H1 (cell line): ENCODE results near the gene CD300E. TPM values are rescaled to one million over a fixed set of nuclear protein-coding genes. Genes with fewer than 3 reads are reported as not detected.

ENCODE experiments used
- CTCF ChIA-PET: fragments of 300-600 bp; sonication (Branson Sonifier 250); formaldehyde crosslinking; loops from one replicate; lab custom pipeline; 2021; ENCODE audit not compliant: partially characterized antibody; lab: Charles Lee
- POLR2A ChIA-PET: fragments of 300-600 bp; sonication (Branson Sonifier 250); formaldehyde crosslinking; loops from one replicate; lab custom pipeline; 2021; ENCODE audit warnings: inconsistent platforms; ENCODE audit not compliant: partially characterized antibody; lab: Charles Lee
- DNase-seq, 2 experiments: peaks; one replicate each; pipeline versions ENCODE4 v3.0.0 to v3.0.0-alpha.2; 2010 to 2022; ENCODE audit warnings: low spot score in 2 of 2, low read depth in 1 of 2, mixed read lengths in 1 of 2
- FAIRE-seq: peaks from 2 replicates; lab custom pipeline; 2011; peaks lifted over from hg19 to GRCh38; lab: Jason Lieb, UNC
- H2AFZ ChIP-seq: 2 replicates; pipeline ENCODE4 v1.8.1; 2012; ENCODE audit warnings: low read length, inconsistent platforms
- H2AK5ac ChIP-seq: 2 replicates; pipeline ENCODE4 v1.6.1; 2013; ENCODE audit warnings: low read depth, low read length
- H2BK120ac ChIP-seq: replicated peaks from 2 replicates; pipeline ENCODE3; 2013; ENCODE audit warnings: low read depth, low read length, inconsistent platforms
- H2BK12ac ChIP-seq: 2 replicates; pipeline ENCODE4 v1.6.1; 2013; ENCODE audit warnings: low read depth, low read length
- H2BK15ac ChIP-seq: 2 replicates; pipeline ENCODE4 v1.6.1; 2013; ENCODE audit warnings: low read length
- H2BK20ac ChIP-seq: 2 replicates; pipeline ENCODE4 v1.6.1; 2013; ENCODE audit warnings: low read length
- H2BK5ac ChIP-seq: 2 replicates; pipeline ENCODE4 v1.6.1; 2013; ENCODE audit warnings: low read depth, low read length
- H3K14ac ChIP-seq: 2 replicates; pipeline ENCODE4 v1.6.1; 2013; ENCODE audit warnings: inconsistent platforms; ENCODE audit not compliant: insufficient read length
- H3K18ac ChIP-seq: 2 replicates; pipeline ENCODE4 v1.6.1; 2013; ENCODE audit warnings: low read length; ENCODE audit errors: extremely low read depth
- H3K23ac ChIP-seq: 2 replicates; pipeline ENCODE4 v1.6.1; 2013; ENCODE audit warnings: inconsistent platforms; ENCODE audit not compliant: insufficient read length
- H3K23me2 ChIP-seq: 2 replicates; pipeline ENCODE4 v1.6.1; 2013; ENCODE audit warnings: low read depth, low read length
- H3K27ac ChIP-seq: 2 replicates; pipeline ENCODE4 v1.6.1; 2011; ENCODE audit warnings: low read depth, low read length, inconsistent platforms
- H3K27me3 ChIP-seq, 4 experiments: replicated peaks in 1 of 4; 1 replicate in 1 of 4; 2 replicates in 3 of 4; pipeline versions ENCODE4 v1.6.1 to v1.8.1; 2011 to 2013; ENCODE audit warnings: low read length in 3 of 4, mild to moderate bottlenecking in 3 of 4, inconsistent platforms in 2 of 4, mixed read lengths in 2 of 4, moderate library complexity in 1 of 4; ENCODE audit not compliant: control insufficient read depth in 3 of 4, insufficient read depth in 3 of 4; ENCODE audit errors: extremely low read depth in 1 of 4
- H3K36me3 ChIP-seq, 4 experiments: 2 replicates each; pipeline versions ENCODE4 v1.6.1 to v1.8.1; 2011 to 2013; ENCODE audit warnings: mild to moderate bottlenecking in 4 of 4, low read length in 3 of 4, moderate library complexity in 2 of 4, control low read depth in 1 of 4, inconsistent platforms in 1 of 4; ENCODE audit not compliant: insufficient read depth in 4 of 4, control insufficient read depth in 2 of 4
- H3K4ac ChIP-seq: replicated peaks from 2 replicates; pipeline ENCODE3; 2013; ENCODE audit warnings: low read length, low read depth, mixed read lengths, inconsistent platforms; ENCODE audit not compliant: insufficient read length
- H3K4me1 ChIP-seq, 4 experiments: replicated peaks in 1 of 4; 1 replicate in 1 of 4; 2 replicates in 3 of 4; pipeline versions ENCODE4 v1.6.1 to v1.8.1; 2011 to 2013; ENCODE audit warnings: low read length in 3 of 4, inconsistent platforms in 2 of 4, mixed read lengths in 1 of 4; ENCODE audit not compliant: insufficient read depth in 4 of 4, control insufficient read depth in 3 of 4
- H3K4me2 ChIP-seq, 2 experiments: 2 replicates each; pipeline versions ENCODE4 v1.6.1 to v1.8.1; 2011 to 2013; ENCODE audit warnings: low read depth in 2 of 2, low read length in 2 of 2, control low read depth in 1 of 2, inconsistent platforms in 1 of 2, mild to moderate bottlenecking in 1 of 2; ENCODE audit not compliant: insufficient read depth in 1 of 2
- H3K4me3 ChIP-seq, 4 experiments: fragments of 200-600, 300-600 bp in 1 of 4; sonication (generic), shearing (Covaris generic), sonication (Bioruptor Twin) in 1 of 4; 2 replicates each; pipeline versions ENCODE4 v1.5.1 to v1.8.1; 2011 to 2016; ENCODE audit warnings: low read length in 4 of 4, low read depth in 3 of 4, control low read depth in 2 of 4, inconsistent platforms in 2 of 4, mild to moderate bottlenecking in 2 of 4, mixed read lengths in 1 of 4, moderate library complexity in 1 of 4; ENCODE audit not compliant: insufficient read depth in 2 of 4; ENCODE audit errors: extremely low read depth in 1 of 4
- H3K56ac ChIP-seq: replicated peaks from 2 replicates; pipeline ENCODE3; 2013; ENCODE audit warnings: low read depth, mild to moderate bottlenecking, mixed read lengths, low read length, inconsistent platforms; ENCODE audit not compliant: insufficient read length
- H3K79me1 ChIP-seq: 2 replicates; pipeline ENCODE4 v1.6.1; 2013; ENCODE audit warnings: low read depth, low read length, control low read depth
- H3K79me2 ChIP-seq, 2 experiments: 2 replicates each; pipeline versions ENCODE4 v1.6.1 to v1.8.1; 2012 to 2013; ENCODE audit warnings: low read length in 2 of 2, mild to moderate bottlenecking in 2 of 2, inconsistent platforms in 1 of 2; ENCODE audit not compliant: insufficient read depth in 2 of 2, control insufficient read depth in 1 of 2
- H3K9ac ChIP-seq, 4 experiments: replicated peaks in 1 of 4; 1 replicate in 1 of 4; 2 replicates in 3 of 4; pipeline versions ENCODE4 v1.6.1 to v1.8.1; 2011 to 2013; ENCODE audit warnings: low read depth in 3 of 4, low read length in 3 of 4, control low read depth in 2 of 4, mild to moderate bottlenecking in 2 of 4, moderate library complexity in 2 of 4, inconsistent platforms in 1 of 4; ENCODE audit errors: extremely low read depth in 1 of 4
- H3K9me3 ChIP-seq, 2 experiments: 2 replicates each; pipeline versions ENCODE4 v1.6.1 to v1.8.1; 2012 to 2013; ENCODE audit warnings: mild to moderate bottlenecking in 2 of 2, moderate library complexity in 2 of 2, control low read depth in 1 of 2, inconsistent platforms in 1 of 2, low read depth in 1 of 2, low read length in 1 of 2, mixed read lengths in 1 of 2; ENCODE audit not compliant: insufficient read depth in 2 of 2
- H4K20me1 ChIP-seq, 2 experiments: replicated peaks in 1 of 2; 2 replicates each; pipeline versions ENCODE3 to v1.8.1; 2011 to 2013; ENCODE audit warnings: inconsistent platforms in 2 of 2, low read length in 2 of 2, mild to moderate bottlenecking in 1 of 2; ENCODE audit not compliant: insufficient read depth in 2 of 2, control insufficient read depth in 1 of 2
- H4K5ac ChIP-seq: 2 replicates; pipeline ENCODE4 v1.6.1; 2013; ENCODE audit warnings: low read length, low read depth, mixed read lengths, inconsistent platforms; ENCODE audit not compliant: insufficient read length
- H4K8ac ChIP-seq: 2 replicates; pipeline ENCODE4 v1.8.0; 2013; ENCODE audit warnings: mild to moderate bottlenecking, moderate library complexity, low read length, inconsistent platforms; ENCODE audit not compliant: insufficient read depth; ENCODE audit errors: extremely low read depth
- H4K91ac ChIP-seq: replicated peaks from 2 replicates; pipeline ENCODE3; 2013; ENCODE audit warnings: low read length, mixed read lengths, inconsistent platforms; ENCODE audit not compliant: insufficient read length
- BCL11A ChIP-seq, 2 experiments: IDR thresholded peaks; one replicate each; pipeline ENCODE4 v1.6.1; 2011; ENCODE audit warnings: low read depth in 2 of 2, low read length in 2 of 2, mild to moderate bottlenecking in 2 of 2
- BRCA1 ChIP-seq: IDR thresholded peaks from 2 replicates; pipeline ENCODE4 v1.6.1; 2012; ENCODE audit warnings: low read depth, low read length, improper control_type of control experiment
- CHD1 ChIP-seq: IDR thresholded peaks from 2 replicates; pipeline ENCODE4 v1.6.1; 2012; ENCODE audit warnings: low read depth, low read length, improper control_type of control experiment
- CREB1 ChIP-seq: IDR thresholded peaks from 2 replicates; pipeline ENCODE4 v1.6.1; 2012; ENCODE audit warnings: inconsistent platforms
- GABPA ChIP-seq: IDR thresholded peaks from 2 replicates; pipeline ENCODE4 v1.6.1; 2011; ENCODE audit warnings: mild to moderate bottlenecking, low read length, moderate library complexity, borderline replicate concordance; ENCODE audit not compliant: insufficient read depth
- JUN ChIP-seq: IDR thresholded peaks from 2 replicates; pipeline ENCODE4 v1.6.1; 2011; ENCODE audit warnings: low read depth, mild to moderate bottlenecking, improper control_type of control experiment, low read length
- PHF8 ChIP-seq: fragments of 200-600 bp; sonication (generic); conservative IDR thresholded peaks from 2 replicates; pipeline ENCODE4 v1.7.1; 2012; ENCODE audit warnings: low read depth, mild to moderate bottlenecking, inconsistent platforms, low read length, moderate library complexity
- RFX5 ChIP-seq: IDR thresholded peaks from 2 replicates; pipeline ENCODE4 v1.6.1; 2011; ENCODE audit warnings: low read depth, low read length, improper control_type of control experiment, borderline replicate concordance
- SAP30 ChIP-seq: fragments of 300-600 bp; sonication (generic); IDR thresholded peaks from 2 replicates; pipeline ENCODE4 v1.7.1; 2012; ENCODE audit warnings: low read length, moderate library complexity, mild to moderate bottlenecking, inconsistent platforms; ENCODE audit not compliant: insufficient read depth, insufficient replicate concordance
- TEAD4 ChIP-seq: IDR thresholded peaks from 2 replicates; pipeline ENCODE4 v1.6.1; 2012; ENCODE audit warnings: low read depth, low read length, inconsistent platforms, mixed read lengths
- WGBS, 2 experiments: shearing (Covaris generic) in 1 of 2; methylation state at CpG; one replicate each; pipeline versions ENCODE4 v1.1.6 to v1.1.7; 2013 to 2015; ENCODE audit warnings: low lambda C conversion rate in 2 of 2, mixed read lengths in 2 of 2, inconsistent platforms in 1 of 2, low coverage in 1 of 2, missing lambda C conversion rate in 1 of 2; ENCODE audit not compliant: insufficient replicate concordance in 2 of 2, insufficient coverage in 1 of 2, insufficient read length in 1 of 2; ENCODE audit errors: extremely low coverage in 1 of 2, missing lambda C conversion rate in 1 of 2; 5-methylcytosine and 5-hydroxymethylcytosine counted together
- polyA plus RNA-seq, 7 experiments: library from polyadenylated mRNA; depleted of rRNA in 3 of 7; stranded (reverse) in 5 of 7; unstranded in 2 of 7; fragments of >200 nt in 5 of 7; fragments of 200-250 nt in 2 of 7; gene quantifications; 1 replicate in 5 of 7; 2 replicates in 1 of 7; 4 replicates in 1 of 7; pipeline versions ENCODE4 v1.2.1 to v1.2.3, GENCODE V29; 2011 to 2013; ENCODE audit warnings: missing spikeins in 2 of 7, mixed read lengths in 2 of 7
- total RNA-seq: library from RNA; stranded (reverse); fragmentation: NEBNext Ultra II Directional; extraction: Animal tissue kit (Norgen Biotek cat#: 25700); gene quantifications from 2 replicates; pipeline ENCODE4 v1.2.1, GENCODE V29; 2021
- TF ChIP-seq, protein P1 (sequence below): IDR thresholded peaks from 2 replicates; pipeline ENCODE4 v1.6.1; 2012; ENCODE audit warnings: inconsistent platforms
- TF ChIP-seq, protein P2 (sequence below): IDR thresholded peaks from 2 replicates; pipeline ENCODE4 v1.6.1; 2011; ENCODE audit warnings: low read depth, mild to moderate bottlenecking, low read length; ENCODE audit not compliant: insufficient read depth

CD300E gene
- total and polyA plus RNA-seq, 2 of the 8 experiments (the other 6 are each of a cell fraction or from before 2014, with no cell fraction given), result not detected

DNA sequence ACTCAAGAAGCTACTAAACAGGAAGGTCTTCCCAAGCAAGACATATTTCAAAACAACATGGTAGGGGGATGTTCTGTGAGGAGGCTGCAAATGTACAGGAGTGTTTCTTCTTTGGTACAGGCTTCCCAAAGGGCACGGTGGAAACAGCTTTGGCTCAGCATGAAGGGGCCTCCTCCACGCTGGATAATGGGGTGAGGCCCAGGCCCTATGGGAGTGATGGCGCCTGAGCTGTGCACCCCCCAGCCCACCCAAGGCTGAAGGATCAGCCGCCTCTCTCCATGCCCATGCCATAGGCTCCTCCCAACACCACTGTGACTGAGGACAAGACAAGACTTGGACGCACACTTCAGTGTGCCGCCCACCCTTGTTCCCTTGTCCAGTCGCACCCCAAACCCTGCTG is 6.8 kb downstream of the CD300E start:
- H3K36me3 ChIP-seq, result no peaks in the 10 kb centered on the region
- no peak for FAIRE-seq

More for the DNA sequence above, 6.8 kb downstream of the CD300E start:
- Histone ChIP-seq H3K4me3 (no peak overlapping the region), H3K23ac (no peak overlapping the region), H2AFZ (no peak overlapping the region), H2BK120ac (no peak overlapping the region), H3K27me3 (peaks cover 0 to 7% (median 3%) of the 10 kb centered on the region in 4 experiments; a peak in 3 of 7 replicates), H3K18ac (no peak overlapping the region), H4K5ac (no peak overlapping the region), H3K9ac (no peak overlapping the region), H3K79me2 (no peaks in the 10 kb centered on the region), H2BK5ac (no peak overlapping the region), H2BK20ac (no peak overlapping the region), H3K9me3 (no peaks in the 10 kb centered on the region; a peak in 1 of 4 replicates), H3K56ac (no peak overlapping the region), H3K79me1 (no peaks in the 10 kb centered on the region), H4K91ac (no peak overlapping the region), H3K4me1 (no peaks in the 10 kb centered on the region), H3K23me2 (no peaks in the 10 kb centered on the region), H3K27ac (no peak overlapping the region), H3K4me2 (no peak overlapping the region), H4K20me1 (no peaks in the 10 kb centered on the region), H3K14ac (no peak overlapping the region), H2BK12ac (no peak overlapping the region), H3K4ac (no peak overlapping the region), H4K8ac (no peak overlapping the region), H2BK15ac (no peak overlapping the region), H2AK5ac (no peak overlapping the region)
- TF ChIP-seq SAP30 (no peak), CREB1 (no peak), RFX5 (no peak), BCL11A (IDR thresholded peaks at IDR 0.05; ENCODE audit: low read depth in 2 of 2, low read length in 2 of 2) (no peak), BRCA1 (no peak), PHF8 (no peak), GABPA (no peak), JUN (no peak), CHD1 (no peak), TEAD4 (no peak)
- TF ChIP-seq, protein P1, sequence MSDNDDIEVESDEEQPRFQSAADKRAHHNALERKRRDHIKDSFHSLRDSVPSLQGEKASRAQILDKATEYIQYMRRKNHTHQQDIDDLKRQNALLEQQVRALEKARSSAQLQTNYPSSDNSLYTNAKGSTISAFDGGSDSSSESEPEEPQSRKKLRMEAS, result no peak
- TF ChIP-seq, protein P2, sequence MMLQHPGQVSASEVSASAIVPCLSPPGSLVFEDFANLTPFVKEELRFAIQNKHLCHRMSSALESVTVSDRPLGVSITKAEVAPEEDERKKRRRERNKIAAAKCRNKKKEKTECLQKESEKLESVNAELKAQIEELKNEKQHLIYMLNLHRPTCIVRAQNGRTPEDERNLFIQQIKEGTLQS, result no peak
- ChIA-PET POLR2A (interaction anchor here (1.4 kb wide), 1 partner anchor 10 kb away, joined by 3 read pairs; no protein-coding TSS in a partner anchor), CTCF (interaction anchor here (0.8 to 1.1 kb wide), 3 partner anchors 9 to 33 kb away, joined by 3 read pairs; no protein-coding TSS in a partner anchor)
- 84% methylated on average over 7 of the region's 7 CpGs; no CpG with 5 or more reads in 1 of the 2 experiments for whole genome bisulfite sequencing, 2 experiments
- DNase-seq, result no peak
